C4-2B (cell line): ENCODE measurements around the gene PIGL.
"Not testable (repeated sequence)": the region's sequence is repeated elsewhere in the genome, so short reads cannot be mapped to it uniquely, and the experiment has no call there.

ENCODE experiments used
- H3K27ac ChIP-seq: fragments of 450-650 bp; 2 replicates; pipeline ENCODE4 v1.5.1; 2017
- CTCF ChIP-seq: fragments of 450-650 bp; conservative IDR thresholded peaks from 2 replicates; pipeline ENCODE4 v1.5.1; 2017; ENCODE audit warnings: mild to moderate bottlenecking
- ZFX ChIP-seq: fragments of 450-650 bp; IDR thresholded peaks from 2 replicates; pipeline ENCODE4 v1.6.1; 2017

The PIGL gene

GRCh38 chr17:16288860-16289571, 72.0 kb downstream of the PIGL start:
- no peak overlapping the region for H3K27ac ChIP-seq

GRCh38 chr17:16293931-16294330, 76.9 kb downstream of the PIGL start:
- H3K27ac ChIP-seq: no peak overlapping the region
- no peak for TF ChIP-seq CTCF
- no peak for TF ChIP-seq ZFX

More at GRCh38 chr17:16288860-16289571, 72.0 kb downstream of the PIGL start:
- TF ChIP-seq CTCF (no peak), ZFX (no peak)

- no peak overlapping the region for H3K27ac ChIP-seq
- TF ChIP-seq CTCF (no peak), ZFX (no peak)
Measured at GRCh38 chr17:16294560-16294959, 77.5 kb downstream of the PIGL start.

- not testable (repeated sequence) for H3K27ac ChIP-seq
Measured at GRCh38 chr17:16296072-16296471, 79.1 kb downstream of the PIGL start.

GRCh38 chr17:16297367-16298139, 80.5 kb downstream of the PIGL start:
- H3K27ac ChIP-seq: no peak overlapping the region

GRCh38 chr17:16298140-16298662, 81.2 kb downstream of the PIGL start:
- TF ChIP-seq ZFX (no peak), CTCF (no peak)
- H3K27ac ChIP-seq: no peak overlapping the region

More at GRCh38 chr17:16297367-16298139, 80.5 kb downstream of the PIGL start:
- TF ChIP-seq ZFX: no peak
- TF ChIP-seq CTCF: no peak

GRCh38 chr17:16300554-16300953, 83.5 kb downstream of the PIGL start:
- no peak for TF ChIP-seq CTCF
- TF ChIP-seq ZFX: no peak
- no peak overlapping the region for H3K27ac ChIP-seq
